OCI-LY7 (cell line): ENCODE data around the gene PSKH1. TPM values are rescaled to one million over a fixed set of nuclear protein-coding genes. Genes with fewer than 3 reads are reported as not detected.

Experiments
- BruUV-seq: library from RNA; stranded (reverse); fragments of 400-500 nt; replicated peaks from 2 replicates; lab custom pipeline; 2021; lab: Mats Ljungman, UMichigan
- CTCF ChIA-PET: fragments of 300-600 bp; sonication (Branson Sonifier 250); formaldehyde crosslinking; loops from one replicate; lab custom pipeline; 2022; ENCODE audit warnings: antibody characterized with exemption; ENCODE audit not compliant: unreplicated experiment; lab: Charles Lee
- POLR2A ChIA-PET: fragments of 300-600 bp; sonication (Branson Sonifier 250); formaldehyde crosslinking; loops from one replicate; lab custom pipeline; 2022; ENCODE audit warnings: antibody characterized with exemption; lab: Charles Lee
- DNase-seq: peaks from one replicate; pipeline ENCODE4 v3.0.0-alpha.2; 2015; ENCODE audit warnings: low spot score
- H2AFZ ChIP-seq: fragments of 200-600 bp; sonication (generic), shearing (Covaris generic); 2 replicates; pipeline ENCODE4 v1.6.1; 2014; ENCODE audit warnings: mild to moderate bottlenecking, antibody characterized with exemption, low read length, moderate library complexity
- H3K27ac ChIP-seq: fragments of 200-600 bp; sonication (generic); 2 replicates; pipeline ENCODE4 v1.5.1; 2014; ENCODE audit warnings: mixed run types, low read depth, mild to moderate bottlenecking, moderate library complexity, low read length, inconsistent platforms; ENCODE audit not compliant: poor library complexity, severe bottlenecking
- H3K36me3 ChIP-seq: fragments of 200-600 bp; sonication (generic); 2 replicates; pipeline ENCODE4 v1.6.1; 2014; ENCODE audit warnings: mild to moderate bottlenecking, antibody characterized with exemption, low read length, moderate library complexity, mixed read lengths; ENCODE audit not compliant: insufficient read depth
- H3K4me1 ChIP-seq: fragments of 200-600 bp; sonication (generic); 2 replicates; pipeline ENCODE4 v1.5.1; 2014; ENCODE audit warnings: mild to moderate bottlenecking, low read length; ENCODE audit not compliant: insufficient read depth, poor library complexity, severe bottlenecking
- H3K4me2 ChIP-seq: fragments of 200-600 bp; sonication (generic); 2 replicates; pipeline ENCODE4 v1.6.1; 2014; ENCODE audit warnings: mild to moderate bottlenecking, low read length
- H3K4me3 ChIP-seq: fragments of 200-600 bp; sonication (generic); 2 replicates; pipeline ENCODE4 v1.5.1; 2014; ENCODE audit warnings: mild to moderate bottlenecking, low read depth, low read length; ENCODE audit not compliant: poor library complexity, severe bottlenecking
- H3K79me2 ChIP-seq: fragments of 200-600 bp; sonication (generic); 2 replicates; pipeline ENCODE4 v1.6.1; 2016; ENCODE audit warnings: low read depth, mild to moderate bottlenecking, low read length, moderate library complexity, mixed read lengths; ENCODE audit not compliant: insufficient read depth
- H3K9me2 ChIP-seq: fragments of 200-600 bp; sonication (generic); 2 replicates; pipeline ENCODE4 v1.6.1; 2016; ENCODE audit warnings: mild to moderate bottlenecking, low read length, mixed read lengths; ENCODE audit not compliant: insufficient read depth
- H3K9me3 ChIP-seq: fragments of 200-600 bp; sonication (generic); 2 replicates; pipeline ENCODE4 v1.6.1; 2014; ENCODE audit warnings: mild to moderate bottlenecking, mixed run types, low read length, mixed read lengths
- H4K20me1 ChIP-seq: fragments of 200-600 bp; sonication (generic); 2 replicates; pipeline ENCODE4 v1.6.1; 2014; ENCODE audit warnings: mild to moderate bottlenecking, antibody characterized with exemption, low read length, moderate library complexity, mixed read lengths; ENCODE audit not compliant: insufficient read depth
- CTCF ChIP-seq: fragments of 200-600 bp; sonication (generic); conservative IDR thresholded peaks from 2 replicates; pipeline ENCODE4 v1.5.1; 2014; ENCODE audit warnings: mild to moderate bottlenecking, antibody characterized with exemption, low read length, moderate library complexity, mixed read lengths
- EZH2phosphoT487 ChIP-seq: fragments of 200-600 bp; sonication (generic); IDR thresholded peaks from 2 replicates; pipeline ENCODE4 v1.6.1; 2018; ENCODE audit warnings: low read depth, borderline replicate concordance, mild to moderate bottlenecking, mixed run types, antibody characterized with exemption, low read length, moderate library complexity, mixed read lengths
- intact Hi-C: fragments of 100-400 bp; cut with micrococcal nuclease; formaldehyde crosslinking; loops from one replicate; pipeline ENCODE4 v1.10.0; 2022; ENCODE audit not compliant: unreplicated experiment
- total RNA-seq, 2 experiments: library from RNA; depleted of rRNA in 1 of 2; stranded (reverse); fragments of >200 nt in 1 of 2; shearing (Covaris generic) in 1 of 2; gene quantifications; 2 replicates each; pipeline ENCODE4 v1.2.3, GENCODE V29; 2014 to 2022

Gene PSKH1
- total RNA-seq, 2 experiments from 2014 or later = 10.4 to 27.1 TPM

GRCh38 chr16:67882374-67883145 lies 10.5 kb upstream of the PSKH1 start:
- Histone ChIP-seq H4K20me1 (no peaks in the 10 kb centered on the region), H3K4me1 (no peaks in the 10 kb centered on the region), H3K4me2 (no peak overlapping the region), H3K79me2 (no peaks in the 10 kb centered on the region), H3K4me3 (no peak overlapping the region), H2AFZ (no peak overlapping the region), H3K9me3 (no peaks in the 10 kb centered on the region), H3K36me3 (peaks cover 82% of the 10 kb centered on the region), H3K9me2 (no peaks in the 10 kb centered on the region), H3K27ac (no peak overlapping the region)
- BruUV-seq = no TSS peak
- intact Hi-C loops = loop anchor here (1.0 to 5.0 kb wide), 2 partner anchors 46 to 180 kb away; no protein-coding TSS in a partner anchor
- no peak for DNase-seq
- ChIA-PET POLR2A (no interaction called here), CTCF (interaction anchor here (0.5 to 1.0 kb wide), 2 partner anchors 99 to 158 kb away, joined by 3 read pairs; no protein-coding TSS in a partner anchor)
- no peak for TF ChIP-seq CTCF
- no peak for TF ChIP-seq EZH2phosphoT487

GRCh38 chr16:67883146-67883871 lies 9.7 kb upstream of the PSKH1 start:
- H3K79me2 ChIP-seq = no peaks in the 10 kb centered on the region
- H3K9me2 ChIP-seq = no peaks in the 10 kb centered on the region
- no peaks in the 10 kb centered on the region for H3K4me1 ChIP-seq
- DNase-seq = no peak
- no peak overlapping the region for H3K4me3 ChIP-seq
- H2AFZ ChIP-seq = no peak overlapping the region
- no TSS peak for BruUV-seq
- ChIA-PET POLR2A (interaction anchor here (0.6 kb wide), 1 partner anchor 114 kb away, joined by 3 read pairs; no protein-coding TSS in a partner anchor), CTCF (interaction anchor here (0.5 to 1.0 kb wide), 6 partner anchors 41 to 157 kb away, joined by 3 to 8 read pairs (median 3); partner anchors contain the start of gene CTRL)
- H3K36me3 ChIP-seq = peaks cover 75% of the 10 kb centered on the region
- H3K9me3 ChIP-seq = no peaks in the 10 kb centered on the region
- H3K27ac ChIP-seq = no peak overlapping the region
- intact Hi-C loops = loop anchor here (1.0 to 5.0 kb wide), 2 partner anchors 45 to 179 kb away; no protein-coding TSS in a partner anchor
- H3K4me2 ChIP-seq = no peak overlapping the region
- no peak for TF ChIP-seq CTCF
- no peak for TF ChIP-seq EZH2phosphoT487
- H4K20me1 ChIP-seq = no peaks in the 10 kb centered on the region
